Measurements from ENCODE around the gene FOXC1.

Gene FOXC1

DNA sequence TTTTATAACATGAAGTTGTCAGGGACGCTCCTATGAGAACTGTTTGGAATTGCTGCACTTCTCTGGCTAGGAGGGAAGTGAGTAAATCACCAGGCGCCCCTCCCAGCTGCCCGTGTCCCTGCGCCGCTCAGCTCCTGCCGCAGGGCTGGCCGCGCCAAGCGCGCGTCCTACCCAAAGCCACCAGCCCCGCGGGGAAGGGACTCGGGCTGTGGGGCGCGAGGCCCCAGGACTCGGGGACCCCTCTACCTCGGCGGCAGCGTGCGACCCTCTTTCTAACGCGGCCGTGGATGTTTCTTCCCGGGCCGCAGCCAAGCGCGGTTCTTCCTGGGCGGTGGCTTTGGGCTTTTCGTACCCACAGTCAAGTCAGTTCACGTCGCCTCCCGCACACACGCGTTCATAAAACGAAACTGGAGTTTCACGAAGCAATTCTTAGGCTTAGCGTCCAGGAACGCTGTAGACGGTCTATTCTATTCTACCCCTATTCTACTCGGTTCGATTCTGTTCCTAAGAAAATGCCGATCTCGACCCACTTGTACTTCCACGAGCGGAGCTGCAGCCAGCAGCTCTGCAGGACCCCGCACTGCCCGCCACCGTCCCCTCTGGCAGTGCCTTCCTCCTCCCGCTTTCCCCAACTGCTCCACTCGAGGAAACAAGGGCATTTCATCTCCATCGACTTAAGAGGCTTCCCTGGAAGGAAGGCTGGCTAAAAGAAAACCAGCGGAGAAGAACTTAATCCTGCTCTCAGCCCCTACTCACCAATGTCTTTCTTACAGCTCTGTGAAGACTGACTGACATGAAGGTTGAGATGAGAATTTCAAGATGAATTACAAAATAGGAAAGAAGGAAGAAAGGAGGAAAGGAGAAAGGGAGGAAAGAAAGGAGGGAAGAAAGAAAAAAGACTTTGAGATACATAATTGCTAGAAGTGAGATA lies 15.4 kb downstream of the FOXC1 start:
- no peak for DNase-seq

DNA sequence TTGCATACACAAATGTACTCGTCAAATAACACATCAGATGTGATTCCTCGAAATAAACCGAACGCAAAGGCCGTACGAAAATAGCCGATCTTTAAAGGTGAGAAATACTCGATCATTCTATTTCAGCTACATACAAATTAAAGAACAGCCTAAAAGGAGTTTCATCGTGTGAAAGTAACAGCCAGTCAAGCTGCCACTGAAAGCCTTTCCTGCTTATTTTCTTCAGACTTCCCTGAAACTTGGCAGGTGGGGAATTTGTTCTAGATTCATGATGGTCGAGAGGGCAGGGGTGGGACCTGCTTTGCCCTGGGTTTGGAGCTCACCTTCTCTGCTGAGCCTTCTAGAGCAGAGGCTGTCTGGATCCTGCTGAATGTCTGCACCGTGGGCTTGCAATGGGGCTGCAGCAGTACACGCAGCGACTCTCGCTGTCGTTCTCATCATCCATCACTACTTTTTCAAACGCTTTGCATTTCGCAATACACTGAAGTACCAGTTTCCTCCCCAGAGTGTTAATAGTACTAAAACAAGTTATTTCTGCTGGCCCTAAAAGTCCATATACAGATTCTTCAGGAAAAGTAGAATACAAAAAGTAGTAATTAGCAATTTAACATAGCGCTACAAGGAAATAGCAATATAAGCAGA lies 16.2 kb downstream of the FOXC1 start:
- no peak for DNase-seq

DNA sequence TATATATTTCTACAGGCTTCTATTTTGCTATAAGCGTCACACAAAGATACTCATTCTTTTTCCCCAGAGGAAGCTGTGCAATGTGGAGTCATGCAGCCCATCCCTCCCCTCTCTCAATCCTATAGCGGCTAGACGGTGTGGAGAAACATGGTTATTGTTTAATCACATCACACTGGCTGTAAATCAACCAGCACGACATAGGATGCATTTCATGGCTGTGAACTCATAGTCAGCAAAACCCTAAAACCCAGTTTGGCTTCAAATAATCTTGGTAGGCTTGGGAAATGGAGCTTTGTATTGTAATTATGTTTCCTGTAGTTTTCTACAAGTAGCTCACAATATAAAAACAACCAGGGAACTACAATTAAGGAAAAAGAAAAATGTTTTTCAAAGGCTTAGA lies 16.8 kb downstream of the FOXC1 start:
- DNase-seq = no peak

DNA sequence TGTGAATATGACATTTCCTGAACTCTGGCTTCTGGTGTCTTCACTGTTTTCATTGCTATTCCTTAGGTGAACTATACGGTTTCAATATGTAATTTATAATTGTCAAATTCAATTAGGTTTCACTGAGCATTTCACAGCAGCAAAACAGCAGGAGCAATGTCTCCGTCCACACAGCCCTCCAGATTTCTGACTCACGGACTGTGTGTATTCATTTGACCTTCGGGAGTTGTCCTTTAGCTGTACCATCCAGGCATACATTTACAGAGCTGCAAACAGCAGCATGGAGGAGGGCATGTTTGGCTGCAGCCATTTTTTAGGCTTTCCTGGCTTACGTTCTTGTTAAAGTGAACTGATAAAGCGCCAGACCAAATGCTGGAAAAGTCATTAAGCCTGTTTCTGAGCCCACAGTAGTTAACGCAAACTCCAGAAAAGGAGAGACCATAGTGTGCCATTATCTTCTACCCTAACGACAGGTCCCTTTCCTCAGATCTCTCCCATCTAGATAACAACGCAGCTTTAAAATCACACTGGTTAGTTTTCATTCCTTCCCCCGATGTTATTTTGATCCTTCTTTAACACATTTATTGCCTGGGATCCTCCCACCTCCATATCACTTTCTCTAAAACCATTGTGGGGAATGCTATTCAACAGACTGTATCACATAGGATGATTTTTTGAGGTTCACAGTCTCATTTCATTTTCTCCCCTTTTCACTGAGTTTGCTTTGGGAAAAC lies 18.3 kb downstream of the FOXC1 start:
- no peak for DNase-seq

DNA sequence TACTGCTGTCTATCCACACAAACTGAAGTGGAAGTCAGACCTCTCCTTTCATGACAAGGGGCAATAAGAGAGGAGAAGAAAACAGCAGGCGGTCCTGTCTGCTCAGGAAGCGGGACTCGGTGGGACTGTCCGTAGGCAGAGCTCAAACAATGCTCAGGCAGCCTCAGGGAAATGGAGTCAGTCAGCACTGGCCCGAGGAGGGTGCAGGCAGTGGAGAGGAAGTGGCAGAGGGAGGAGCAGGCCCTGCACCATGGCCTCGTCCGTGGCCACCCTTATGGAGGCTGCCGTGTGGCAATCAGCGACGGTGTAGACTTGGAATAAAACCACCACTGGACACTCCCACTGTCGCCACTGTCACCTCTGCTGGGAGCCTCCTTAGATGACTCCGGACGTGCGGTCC lies 19.6 kb downstream of the FOXC1 start:
- DNase-seq = no peak

GRCh38 chr6:1630212-1630770 lies 20.6 kb downstream of the FOXC1 start:
- no peak for DNase-seq

DNA sequence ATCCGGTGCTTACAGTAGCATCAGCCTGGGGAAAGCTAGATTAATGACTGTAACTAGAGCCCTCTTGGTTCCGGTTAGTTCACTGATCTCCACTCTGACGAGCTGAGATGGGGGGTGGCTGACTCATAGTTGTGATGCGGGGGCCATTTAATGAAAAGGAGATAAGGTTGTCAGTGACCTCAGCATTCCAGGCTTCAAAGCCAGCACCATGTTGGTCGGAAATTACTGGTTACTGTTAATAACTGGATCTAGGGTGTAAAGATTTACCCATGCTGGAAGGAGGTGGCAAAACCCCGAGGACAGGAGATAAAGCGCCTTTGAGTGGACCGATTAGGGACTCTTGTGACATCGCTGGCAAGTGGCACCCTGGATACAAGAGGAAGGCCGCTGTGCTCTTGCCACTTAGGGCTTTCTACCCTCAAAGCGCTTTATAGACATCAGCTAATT lies 21.1 kb downstream of the FOXC1 start:
- no peak for DNase-seq

- no peak for DNase-seq
Observed at GRCh38 chr6:1631251-1631650, 21.5 kb downstream of the FOXC1 start.

- no peak for DNase-seq
Observed at GRCh38 chr6:1633366-1634021, 23.8 kb downstream of the FOXC1 start.

- no peak for DNase-seq
Observed at GRCh38 chr6:1634081-1634480, 24.4 kb downstream of the FOXC1 start.

DNA sequence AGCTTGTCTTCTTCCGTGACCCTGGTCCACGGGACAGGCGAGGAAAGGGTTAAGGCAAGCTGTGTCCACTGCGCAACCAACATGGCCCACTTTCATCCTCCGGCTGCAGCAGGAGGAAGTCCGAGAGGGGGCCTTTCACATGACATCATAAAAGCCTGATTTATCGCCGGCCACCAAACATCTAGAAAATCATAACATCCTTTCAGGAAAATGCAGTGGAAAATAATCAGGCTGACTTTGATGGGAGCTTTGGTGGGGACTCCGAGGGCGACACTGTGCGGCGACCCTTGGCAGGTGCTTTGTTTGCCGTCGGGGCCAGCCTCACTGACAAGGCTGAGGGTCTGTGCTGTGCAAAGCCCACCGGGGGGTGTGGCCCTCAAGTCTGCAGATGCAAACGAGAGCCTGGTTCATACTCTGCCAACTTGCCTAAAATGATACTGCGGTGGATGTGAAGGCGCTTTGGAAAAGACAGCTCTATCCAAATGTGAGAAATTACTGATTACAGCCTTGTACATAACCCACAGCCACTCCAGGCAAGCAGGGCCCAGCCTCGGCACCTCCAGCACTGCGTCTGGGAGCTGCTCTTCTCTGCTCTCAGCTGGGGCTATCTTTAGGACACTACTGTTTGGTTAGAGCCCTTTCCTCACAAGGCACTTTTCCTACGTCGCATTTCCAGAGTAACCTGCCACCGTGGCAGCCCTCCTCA lies 25.7 kb downstream of the FOXC1 start:
- DNase-seq = no peak

- DNase-seq = no peak
Observed at GRCh38 chr6:1636272-1636825, 26.6 kb downstream of the FOXC1 start.

- no peak for DNase-seq
Observed at GRCh38 chr6:1636971-1637871, 27.5 kb downstream of the FOXC1 start.

DNA sequence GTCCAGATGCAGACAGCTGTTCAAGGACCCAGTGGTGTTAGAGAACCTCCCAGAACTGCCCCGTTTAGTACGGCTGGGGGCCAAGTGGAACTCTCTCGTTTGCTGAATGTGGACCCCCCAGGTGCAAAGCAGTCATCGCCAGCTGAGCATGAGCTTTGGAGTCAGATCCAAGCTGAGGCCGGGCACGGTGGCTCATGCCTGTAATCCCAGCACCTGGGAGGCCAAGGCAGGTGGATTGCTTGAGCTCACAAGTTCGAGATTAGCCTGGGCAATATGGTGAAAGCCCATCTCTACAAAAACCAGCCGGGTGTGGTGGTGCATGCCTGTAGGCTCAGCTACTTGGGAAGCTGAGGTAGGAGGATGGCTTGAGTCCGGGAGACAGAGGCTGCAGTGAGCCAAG lies 29.7 kb downstream of the FOXC1 start:
- no peak for DNase-seq

DNA sequence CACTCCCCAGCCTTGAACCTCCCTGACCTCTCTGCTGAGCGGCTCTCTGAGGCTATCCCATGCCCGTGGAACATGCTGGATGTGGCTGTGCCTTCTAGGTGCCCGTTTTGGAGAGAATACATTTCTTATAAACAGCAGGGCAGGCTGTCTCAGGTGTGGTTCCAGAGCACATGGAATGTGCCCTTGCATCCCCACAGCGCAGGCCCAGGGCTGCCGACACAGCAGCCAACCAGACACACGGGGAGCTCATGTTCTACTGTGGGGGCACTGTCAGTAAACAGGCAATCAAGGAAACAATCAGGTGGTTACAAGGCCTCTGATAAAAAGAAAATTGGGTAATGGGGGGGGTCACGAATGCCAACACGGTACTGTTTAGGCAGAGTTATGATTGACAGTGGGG lies 30.8 kb downstream of the FOXC1 start:
- no peak for DNase-seq

DNA sequence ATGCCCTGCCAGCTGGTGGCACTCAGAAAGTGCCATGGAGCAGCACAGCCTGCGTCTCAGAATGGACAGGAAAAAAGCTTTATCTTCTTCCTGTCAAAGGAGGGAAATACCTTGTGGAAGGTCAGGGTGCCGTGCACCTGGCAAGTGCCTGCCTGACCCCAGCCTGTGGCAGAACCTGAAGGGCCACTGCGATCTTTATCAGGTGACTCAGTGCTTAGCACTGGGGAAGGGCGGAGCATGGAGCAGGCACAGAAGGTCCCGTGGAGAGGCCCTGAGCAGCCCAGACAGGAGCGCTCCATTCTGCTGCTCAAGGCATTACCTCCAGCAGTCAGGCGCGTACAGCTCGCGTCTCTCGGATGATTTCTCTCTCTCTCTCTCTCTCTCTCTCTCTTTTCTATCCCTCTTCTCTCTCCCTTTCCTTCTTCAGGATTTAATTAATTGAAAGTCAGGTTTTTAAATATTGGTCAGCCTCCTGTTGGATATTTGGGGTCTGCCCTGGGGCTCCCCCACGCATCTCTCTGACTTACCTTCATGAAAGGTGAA lies 31.7 kb downstream of the FOXC1 start:
- no peak for DNase-seq

- no peak for DNase-seq
Observed at GRCh38 chr6:1643111-1643510, 33.4 kb downstream of the FOXC1 start.

DNA sequence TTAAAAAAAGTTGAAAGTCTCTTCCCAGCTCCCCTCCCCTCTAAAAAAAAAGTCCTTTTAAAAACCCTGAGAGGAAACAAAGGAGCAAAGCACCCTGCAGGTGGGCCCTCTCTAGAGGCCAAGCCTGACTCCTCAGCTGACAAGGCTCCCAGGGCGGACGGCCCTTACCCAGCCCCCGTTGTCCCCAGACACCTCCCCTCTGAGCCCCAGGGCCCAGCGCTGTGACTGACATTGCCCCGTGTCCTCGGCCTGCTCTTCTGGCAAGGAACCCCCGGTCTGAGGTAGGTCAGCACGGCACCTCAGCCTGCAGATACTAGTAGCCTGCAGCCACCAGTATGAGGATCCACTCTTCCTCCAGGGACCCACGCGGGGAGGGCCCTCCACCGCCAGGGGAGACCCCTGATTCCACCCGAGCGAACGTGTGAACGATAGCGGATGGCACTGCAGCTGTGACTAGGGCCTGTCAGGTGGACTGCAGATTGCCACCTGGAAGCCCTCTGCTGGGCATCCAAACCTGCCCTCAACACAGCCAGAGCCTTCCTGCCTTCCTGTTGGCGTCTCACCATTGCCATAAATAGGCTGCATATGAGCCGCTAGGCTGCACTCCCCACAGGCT lies 34.2 kb downstream of the FOXC1 start:
- DNase-seq = no peak

DNA sequence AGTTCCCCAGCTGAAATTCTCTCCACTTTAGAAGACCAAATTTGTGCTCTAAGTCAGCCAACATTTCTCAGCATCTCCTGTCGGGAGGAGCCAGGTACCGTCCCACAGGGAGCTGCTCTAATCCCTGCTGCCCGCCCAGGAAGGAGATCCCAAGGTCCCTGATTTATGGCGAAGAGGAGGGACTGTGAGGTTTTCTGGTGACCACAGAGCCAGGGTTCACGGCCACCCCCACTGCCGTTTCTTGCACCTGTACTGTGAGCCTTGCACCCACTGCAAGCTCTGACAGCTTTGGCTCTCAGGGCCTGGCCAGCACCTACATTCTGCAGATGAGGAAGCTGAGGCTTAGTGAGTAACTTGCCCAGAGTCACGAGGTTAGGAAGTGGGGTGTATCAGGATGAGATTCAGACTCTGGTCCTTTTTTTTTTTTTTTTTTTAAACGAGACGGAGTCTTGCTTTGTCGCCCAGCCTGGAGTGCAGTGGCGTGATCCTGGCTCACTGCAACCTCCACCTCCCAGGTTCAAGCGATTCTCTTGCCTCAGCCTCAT lies 34.9 kb downstream of the FOXC1 start:
- no peak for DNase-seq

Measured in NCI-H1092 (cell line).